Measurements from ENCODE around the gene CTIF.

CTIF gene

DNA sequence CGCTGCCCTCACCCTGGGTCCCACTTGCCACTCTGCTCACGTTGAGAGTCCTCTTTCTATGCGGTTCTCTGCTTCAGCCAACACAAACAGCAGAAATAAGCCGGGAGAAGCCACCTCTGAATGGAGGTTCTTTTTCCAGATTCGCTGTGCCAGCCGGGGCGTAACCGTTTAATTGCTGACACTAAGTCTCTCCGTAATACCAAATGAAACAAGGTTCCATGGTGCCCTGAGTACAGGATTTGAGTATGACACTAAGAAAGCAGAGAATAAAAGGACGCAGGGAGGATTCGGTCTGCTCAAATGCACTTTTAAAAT is 37.6 kb downstream of the CTIF start:
- TF ChIP-seq, protein P1, sequence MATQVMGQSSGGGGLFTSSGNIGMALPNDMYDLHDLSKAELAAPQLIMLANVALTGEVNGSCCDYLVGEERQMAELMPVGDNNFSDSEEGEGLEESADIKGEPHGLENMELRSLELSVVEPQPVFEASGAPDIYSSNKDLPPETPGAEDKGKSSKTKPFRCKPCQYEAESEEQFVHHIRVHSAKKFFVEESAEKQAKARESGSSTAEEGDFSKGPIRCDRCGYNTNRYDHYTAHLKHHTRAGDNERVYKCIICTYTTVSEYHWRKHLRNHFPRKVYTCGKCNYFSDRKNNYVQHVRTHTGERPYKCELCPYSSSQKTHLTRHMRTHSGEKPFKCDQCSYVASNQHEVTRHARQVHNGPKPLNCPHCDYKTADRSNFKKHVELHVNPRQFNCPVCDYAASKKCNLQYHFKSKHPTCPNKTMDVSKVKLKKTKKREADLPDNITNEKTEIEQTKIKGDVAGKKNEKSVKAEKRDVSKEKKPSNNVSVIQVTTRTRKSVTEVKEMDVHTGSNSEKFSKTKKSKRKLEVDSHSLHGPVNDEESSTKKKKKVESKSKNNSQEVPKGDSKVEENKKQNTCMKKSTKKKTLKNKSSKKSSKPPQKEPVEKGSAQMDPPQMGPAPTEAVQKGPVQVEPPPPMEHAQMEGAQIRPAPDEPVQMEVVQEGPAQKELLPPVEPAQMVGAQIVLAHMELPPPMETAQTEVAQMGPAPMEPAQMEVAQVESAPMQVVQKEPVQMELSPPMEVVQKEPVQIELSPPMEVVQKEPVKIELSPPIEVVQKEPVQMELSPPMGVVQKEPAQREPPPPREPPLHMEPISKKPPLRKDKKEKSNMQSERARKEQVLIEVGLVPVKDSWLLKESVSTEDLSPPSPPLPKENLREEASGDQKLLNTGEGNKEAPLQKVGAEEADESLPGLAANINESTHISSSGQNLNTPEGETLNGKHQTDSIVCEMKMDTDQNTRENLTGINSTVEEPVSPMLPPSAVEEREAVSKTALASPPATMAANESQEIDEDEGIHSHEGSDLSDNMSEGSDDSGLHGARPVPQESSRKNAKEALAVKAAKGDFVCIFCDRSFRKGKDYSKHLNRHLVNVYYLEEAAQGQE (IDR thresholded peaks at IDR 0.05; ENCODE audit: low read depth) = no peak
- TF ChIP-seq CEBPB (IDR thresholded peaks at IDR 0.05) = no peak
- TF ChIP-seq RAD21 (IDR thresholded peaks at IDR 0.05; ENCODE audit: low read depth) = no peak
- no peak for TF ChIP-seq TEAD4 (IDR thresholded peaks at IDR 0.05)

DNA sequence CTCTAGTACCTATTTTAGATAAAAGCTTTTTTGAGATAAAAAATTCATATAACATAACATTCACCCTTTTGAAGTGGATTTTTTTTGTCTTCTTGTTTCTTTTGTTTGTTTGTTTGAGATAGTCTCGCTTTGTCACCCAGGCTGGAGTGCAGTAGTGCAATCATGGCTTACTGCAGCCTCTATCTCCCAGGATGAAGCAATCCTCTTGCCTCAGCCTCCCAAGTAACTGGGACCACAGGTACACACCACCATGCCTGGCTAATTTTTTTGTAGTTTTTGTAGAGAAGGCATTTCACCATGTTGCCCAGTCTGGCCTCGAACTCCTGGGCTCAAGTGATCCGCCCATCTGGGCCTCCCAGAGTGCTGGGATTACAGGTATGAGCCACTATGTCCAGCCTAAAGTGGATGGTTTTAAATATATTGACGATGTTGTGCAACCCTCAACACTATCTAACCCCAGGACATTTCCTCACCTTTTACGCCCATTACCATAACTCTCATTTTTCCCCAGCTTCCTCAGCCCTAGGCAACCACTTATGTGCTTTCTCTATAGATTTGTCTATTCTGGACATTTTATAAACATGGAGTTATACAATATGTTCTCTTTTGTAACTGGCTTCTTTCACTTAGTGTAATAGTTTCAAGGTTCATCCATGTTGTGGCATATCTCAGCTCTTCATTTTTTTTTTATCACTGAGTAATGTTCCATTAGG is 38.8 kb downstream of the CTIF start:
- no peak for TF ChIP-seq NFIC (IDR thresholded peaks at IDR 0.05)

DNA sequence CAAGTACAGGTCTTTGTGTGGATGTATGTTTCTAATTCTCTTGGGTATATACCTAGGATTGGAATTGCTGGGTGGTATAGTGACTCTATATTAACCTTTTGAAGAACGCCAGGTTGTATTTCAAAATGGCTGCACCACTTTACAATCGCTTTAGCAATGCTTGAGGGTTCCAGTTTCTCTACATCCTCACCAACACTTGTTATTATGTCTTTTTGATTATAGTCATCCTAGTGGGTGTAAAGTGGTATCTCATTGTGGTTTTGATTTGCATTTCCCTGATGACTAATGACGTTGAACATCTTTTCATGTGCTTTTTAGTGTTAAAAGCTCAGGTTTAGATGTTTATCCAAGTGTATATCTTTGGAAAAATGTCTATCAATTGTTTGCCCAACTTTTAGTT is 39.5 kb downstream of the CTIF start:
- TF ChIP-seq TAF1 (IDR thresholded peaks at IDR 0.05; ENCODE audit: low read depth) = no peak
- TF ChIP-seq, protein P2, sequence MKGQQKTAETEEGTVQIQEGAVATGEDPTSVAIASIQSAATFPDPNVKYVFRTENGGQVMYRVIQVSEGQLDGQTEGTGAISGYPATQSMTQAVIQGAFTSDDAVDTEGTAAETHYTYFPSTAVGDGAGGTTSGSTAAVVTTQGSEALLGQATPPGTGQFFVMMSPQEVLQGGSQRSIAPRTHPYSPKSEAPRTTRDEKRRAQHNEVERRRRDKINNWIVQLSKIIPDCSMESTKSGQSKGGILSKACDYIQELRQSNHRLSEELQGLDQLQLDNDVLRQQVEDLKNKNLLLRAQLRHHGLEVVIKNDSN (IDR thresholded peaks at IDR 0.05) = no peak
- no peak for TF ChIP-seq EGR1 (IDR thresholded peaks at IDR 0.05)
- TF ChIP-seq TCF12 (IDR thresholded peaks at IDR 0.05; ENCODE audit: low read depth) = no peak
- TF ChIP-seq CREB1 (IDR thresholded peaks at IDR 0.05; ENCODE audit: low read depth) = no peak
- TF ChIP-seq, protein P1 (IDR thresholded peaks at IDR 0.05; ENCODE audit: low read depth) = no peak
- TF ChIP-seq EP300 (IDR thresholded peaks at IDR 0.05; ENCODE audit: borderline replicate concordance) = no peak

DNA sequence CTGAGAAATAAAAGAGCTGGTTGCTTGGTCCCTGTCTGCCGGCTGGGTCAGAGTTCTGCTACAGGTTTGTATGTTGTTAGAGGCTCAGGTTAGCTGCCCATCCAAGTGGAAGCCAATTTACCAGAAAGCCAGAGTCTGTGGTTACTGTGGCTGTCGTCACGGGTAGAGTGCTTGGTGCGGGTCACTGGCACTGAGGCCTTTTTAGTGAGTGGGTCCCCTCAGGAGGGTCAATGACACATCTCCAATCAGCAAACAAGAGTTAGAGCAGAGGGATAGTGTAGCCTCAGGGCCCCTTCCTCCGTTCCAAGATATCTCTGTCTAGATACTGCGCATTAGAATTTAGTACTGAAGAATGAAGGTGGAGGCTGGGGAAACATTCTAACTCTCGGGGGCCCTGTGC is 41.2 kb downstream of the CTIF start:
- TF ChIP-seq, protein P2 (IDR thresholded peaks at IDR 0.05) = no peak
- TF ChIP-seq, protein P1 (IDR thresholded peaks at IDR 0.05; ENCODE audit: low read depth) = no peak
- TF ChIP-seq TAF1 (IDR thresholded peaks at IDR 0.05; ENCODE audit: low read depth) (no peak), EP300 (IDR thresholded peaks at IDR 0.05; ENCODE audit: borderline replicate concordance) (no peak)

DNA sequence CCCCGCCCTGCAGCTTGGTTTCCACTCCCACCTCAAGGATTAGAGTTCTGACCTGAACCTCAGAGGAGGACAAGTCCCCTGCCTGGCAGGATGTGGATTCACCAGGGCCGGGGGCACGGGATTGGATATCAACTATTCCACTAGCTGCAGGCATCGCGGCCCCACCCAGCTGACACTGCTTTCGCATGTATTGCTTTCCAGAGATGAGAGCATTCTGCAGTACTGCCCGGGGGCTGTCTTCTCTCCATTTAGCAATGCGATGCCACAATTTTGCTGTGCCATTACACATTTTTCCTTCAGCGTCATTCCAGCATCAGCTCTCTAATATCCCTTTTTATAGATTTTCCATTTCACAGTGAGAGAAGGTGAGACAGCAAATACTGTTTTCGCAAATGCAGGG is 42.0 kb downstream of the CTIF start:
- no peak for TF ChIP-seq TAF1 (IDR thresholded peaks at IDR 0.05; ENCODE audit: low read depth)
- TF ChIP-seq FOXM1 (IDR thresholded peaks at IDR 0.05; ENCODE audit: borderline replicate concordance, low read depth) = no peak
- no peak for TF ChIP-seq YY1 (IDR thresholded peaks at IDR 0.05; ENCODE audit: low read depth)
- TF ChIP-seq EP300 (IDR thresholded peaks at IDR 0.05; ENCODE audit: borderline replicate concordance) = no peak
- TF ChIP-seq EGR1 (IDR thresholded peaks at IDR 0.05) = no peak
- TF ChIP-seq TCF12 (IDR thresholded peaks at IDR 0.05; ENCODE audit: low read depth) = no peak
- TF ChIP-seq, protein P1 (IDR thresholded peaks at IDR 0.05; ENCODE audit: low read depth) = no peak
- TF ChIP-seq TEAD4 (IDR thresholded peaks at IDR 0.05) = no peak
